Adrenal gland (tissue), 12 donors: Measurements from ENCODE around the gene SHH. TPM values are rescaled to one million over a fixed set of nuclear protein-coding genes. Genes with fewer than 3 reads are reported as not detected.
A peak's percentile ranks its signal among the peaks of the same experiment; 100 is the strongest.

Experiments used
- DNase-seq, 7 donors: peaks; one replicate each; pipeline ENCODE4 v3.0.0-alpha.2; 2019 to 2020
- H3K27ac ChIP-seq, 5 donors: fragments of 200-600 bp; sonication (generic) in 4 of 5; 1 replicate in 3 of 5; 2 replicates in 2 of 5; pipeline versions ENCODE4 v1.5.1 to v1.8.0; 2016 to 2020; ENCODE audit warnings: mild to moderate bottlenecking in 1 of 5
- H3K27me3 ChIP-seq: fragments of 200-600 bp; 2 replicates; pipeline ENCODE4 v1.8.0; 2021
- H3K36me3 ChIP-seq, 2 donors: fragments of 200-600 bp; replicated peaks in 1 of 2; 1 replicate in 1 of 2; 2 replicates in 1 of 2; pipeline versions ENCODE4 v1.5.1 to v1.8.0; 2018 to 2022
- H3K4me1 ChIP-seq, 2 donors: fragments of 200-600 bp; replicated peaks in 1 of 2; 1 replicate in 1 of 2; 2 replicates in 1 of 2; pipeline versions ENCODE4 v1.5.1 to v1.8.0; 2018 to 2021
- H3K4me3 ChIP-seq, 4 donors: fragments of 200-600 bp; sonication (generic) in 3 of 4; one replicate each; pipeline ENCODE4 v1.5.1; 2016 to 2018
- H3K9me3 ChIP-seq, 3 donors: fragments of 200-600 bp; sonication (generic) in 1 of 3; replicated peaks in 1 of 3; 1 replicate in 2 of 3; 2 replicates in 1 of 3; pipeline versions ENCODE4 v1.5.1 to v1.8.0; 2016 to 2021
- CTCF ChIP-seq, 6 experiments: fragments of 450-650 bp in 4 of 6; fragments of 200-600 bp in 2 of 6; sonication (generic) in 1 of 6; IDR thresholded peaks; 1 replicate in 5 of 6; 2 replicates in 1 of 6; pipeline versions ENCODE4 v1.5.1 to v1.8.0; 2016 to 2021; ENCODE audit warnings: antibody characterized with exemption in 6 of 6, mild to moderate bottlenecking in 2 of 6, moderate library complexity in 1 of 6
- POLR2A ChIP-seq, 2 donors: fragments of 450-650 bp; IDR thresholded peaks; one replicate each; pipeline ENCODE4 v1.6.1; 2017; ENCODE audit warnings: antibody characterized with exemption in 2 of 2, mild to moderate bottlenecking in 2 of 2, moderate library complexity in 1 of 2
- WGBS, 4 donors: extraction: QIAGEN DNeasy Blood & Tissue Kit in 2 of 4; methylation state at CpG; one replicate each; pipeline versions ENCODE4 v1.1.5 to v1.1.7; 2013 to 2017; 5-methylcytosine and 5-hydroxymethylcytosine counted together
- intact Hi-C, 2 donors: fragments of 100-400 bp; cut with DNase I; formaldehyde crosslinking; loops; one replicate each; pipeline versions ENCODE4 v1.14.1 to v1.15.0; 2022 to 2023
- polyA plus RNA-seq, 3 donors: library from polyadenylated mRNA; stranded (reverse); fragments of 200-250 nt in 2 of 3; fragments of 350-450 nt in 1 of 3; fragmentation: Illumina TruSeq in 1 of 3; extraction: RNeasy Lipid Tissue Mini Kit (QIAGEN cat#74804) in 1 of 3; gene quantifications; one replicate each; pipeline ENCODE4 v1.2.3, GENCODE V29; 2013 to 2014
- total RNA-seq, 9 donors: library from RNA; depleted of rRNA in 4 of 9; stranded (reverse); fragments of >200 nt in 4 of 9; fragments of 120-200 nt in 1 of 9; fragmentation: NEBNext Ultra II Directional in 1 of 9; extraction: Animal tissue kit (Norgen Biotek cat#: 25700) in 1 of 9; gene quantifications; one replicate each; pipeline versions ENCODE4 v1.1.0 to v1.2.4, GENCODE V29; 2013 to 2023
- donor health status: healthy with polysubstance abuse.
- donor health status: Bipolar disorder and iron deficiency.
- donor health status: DM: yes; HTN: yes; CAD: no.
- donor health status: DM: no; HTN: no; CAD: no.
- donor health status: DM: no; HTN: no; CAD: no.
- donor health status: DM: yes; HTN: yes; CAD: no.

The SHH gene
- total and polyA plus RNA-seq, 12 donors, result 2.1 to 38.0 (median 11.0) TPM

DNA sequence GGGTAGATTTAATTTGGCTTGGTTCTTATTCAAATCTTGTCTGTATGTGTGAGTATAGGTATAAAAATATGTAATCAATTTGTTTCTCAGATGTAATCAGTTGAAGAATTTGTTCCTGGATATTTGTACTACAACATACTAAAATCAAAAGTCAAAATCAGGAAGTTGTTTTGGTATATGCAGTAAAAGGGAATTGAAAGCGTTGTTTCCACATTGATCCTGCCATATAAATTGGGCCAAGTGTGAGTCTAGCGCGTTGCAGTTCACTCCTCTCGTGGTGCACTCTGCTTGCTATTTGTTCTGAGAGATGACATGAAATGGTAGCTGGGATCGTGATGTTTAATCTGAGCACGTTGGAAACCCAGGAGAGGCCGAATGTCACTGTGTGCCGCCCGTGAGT lies 55.9 kb downstream of the SHH start:
- no peak for DNase-seq
- no peak for TF ChIP-seq POLR2A (IDR thresholded peaks at IDR 0.05)
- no peak for TF ChIP-seq CTCF (IDR thresholded peaks at IDR 0.05)
- intact Hi-C loops, result no loop called here
- WGBS, 4 donors, result 84 to 88% (median 86%) methylated on average over 9 of the region's 9 CpGs
- Histone ChIP-seq H3K27me3 (no peaks in the 10 kb centered on the region), H3K9me3 (no peaks in the 10 kb centered on the region), H3K4me1 (peaks cover 9 to 42% of the 10 kb centered on the region in 2 donors), H3K36me3 (peaks cover 0 to 5% of the 10 kb centered on the region in 2 donors), H3K4me3 (no peak overlapping the region), H3K27ac (no peak overlapping the region)

- 84 to 94% (median 88%) methylated on average over 3 of the region's 3 CpGs for WGBS, 4 donors
- Histone ChIP-seq H3K27me3 (no peaks in the 10 kb centered on the region), H3K36me3 (peaks cover 0 to 3% of the 10 kb centered on the region in 2 donors), H3K4me1 (peaks cover 18 to 54% of the 10 kb centered on the region in 2 donors), H3K4me3 (no peak overlapping the region), H3K9me3 (no peaks in the 10 kb centered on the region), H3K27ac (no peak overlapping the region)
- TF ChIP-seq CTCF (IDR thresholded peaks at IDR 0.05) (no peak), POLR2A (IDR thresholded peaks at IDR 0.05) (no peak)
- no peak for DNase-seq
- intact Hi-C loops, result no loop called here
Observed at GRCh38 chr7:155755026-155755425, 57.2 kb downstream of the SHH start.

DNA sequence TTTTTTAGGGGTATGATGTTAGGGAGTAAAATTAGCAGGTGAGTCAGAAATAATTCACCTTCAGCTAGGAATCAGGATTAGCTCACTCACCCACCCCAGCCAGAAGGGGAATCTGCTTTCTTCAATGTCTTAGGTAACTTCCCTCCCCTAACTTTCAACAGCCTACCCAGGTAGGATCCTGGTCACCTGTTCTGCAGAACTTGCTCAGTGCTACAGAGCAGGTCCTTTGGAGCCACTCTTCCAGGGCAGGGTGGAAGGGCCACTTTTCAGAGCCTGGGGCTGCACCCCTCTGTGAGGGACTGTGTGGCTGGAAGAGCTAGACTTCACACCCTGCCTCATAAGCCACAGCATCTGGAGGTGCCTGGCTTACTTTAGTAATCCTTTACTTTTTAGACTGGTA lies 58.1 kb downstream of the SHH start:
- DNase-seq, result no peak
- Histone ChIP-seq H3K27ac (no peak overlapping the region), H3K27me3 (no peaks in the 10 kb centered on the region), H3K4me3 (no peak overlapping the region), H3K36me3 (no peaks in the 10 kb centered on the region), H3K4me1 (peaks cover 18 to 57% of the 10 kb centered on the region in 2 donors), H3K9me3 (no peaks in the 10 kb centered on the region)
- intact Hi-C loops, result no loop called here
- TF ChIP-seq CTCF (IDR thresholded peaks at IDR 0.05) (no peak), POLR2A (IDR thresholded peaks at IDR 0.05) (no peak)

GRCh38 chr7:155753446-155753965 lies 58.8 kb downstream of the SHH start:
- H3K36me3 ChIP-seq, result no peaks in the 10 kb centered on the region
- H3K4me1 ChIP-seq, result peaks cover 18 to 57% of the 10 kb centered on the region in 2 donors
- DNase-seq, result no peak
- H3K9me3 ChIP-seq, result no peaks in the 10 kb centered on the region
- TF ChIP-seq CTCF (IDR thresholded peaks at IDR 0.05), result no peak
- no peak for TF ChIP-seq POLR2A (IDR thresholded peaks at IDR 0.05)
- intact Hi-C loops, result no loop called here
- H3K27me3 ChIP-seq, result no peaks in the 10 kb centered on the region
- H3K27ac ChIP-seq, result peak overlapping the region in 1 of 5 donors; percentile 8
- no peak overlapping the region for H3K4me3 ChIP-seq
- WGBS, 4 donors, result 67 to 83% (median 76%) methylated on average over 10 of the region's 10 CpGs
